Mucosa of stomach (tissue), 1 donor: Measurements from ENCODE around the gene DNAH10.
"Not testable (repeated sequence)": the region's sequence is repeated elsewhere in the genome, so short reads cannot be mapped to it uniquely, and the experiment has no call there.

ENCODE experiments used
- H3K27me3 ChIP-seq: one replicate; pipeline ENCODE4 v1.7.0; 2013; ENCODE audit warnings: mild to moderate bottlenecking, low read length; ENCODE audit not compliant: control insufficient read depth, insufficient read depth
- H3K36me3 ChIP-seq: one replicate; pipeline ENCODE4 v1.7.0; 2013; ENCODE audit warnings: low read length; ENCODE audit not compliant: control insufficient read depth, insufficient read depth
- H3K4me1 ChIP-seq: one replicate; pipeline ENCODE4 v1.7.0; 2013; ENCODE audit warnings: mild to moderate bottlenecking, low read length; ENCODE audit not compliant: control insufficient read depth, insufficient read depth
- H3K4me3 ChIP-seq: one replicate; pipeline ENCODE4 v1.7.0; 2013; ENCODE audit warnings: low read length
- H3K9ac ChIP-seq: one replicate; pipeline ENCODE4 v1.7.0; 2013; ENCODE audit warnings: mild to moderate bottlenecking, low read length, moderate library complexity
- H3K9me3 ChIP-seq: one replicate; pipeline ENCODE4 v1.7.0; 2013; ENCODE audit warnings: mild to moderate bottlenecking, low read length, moderate library complexity; ENCODE audit not compliant: control insufficient read depth
- donor health status: Pancreatic carcinoma.

DNAH10 gene

DNA sequence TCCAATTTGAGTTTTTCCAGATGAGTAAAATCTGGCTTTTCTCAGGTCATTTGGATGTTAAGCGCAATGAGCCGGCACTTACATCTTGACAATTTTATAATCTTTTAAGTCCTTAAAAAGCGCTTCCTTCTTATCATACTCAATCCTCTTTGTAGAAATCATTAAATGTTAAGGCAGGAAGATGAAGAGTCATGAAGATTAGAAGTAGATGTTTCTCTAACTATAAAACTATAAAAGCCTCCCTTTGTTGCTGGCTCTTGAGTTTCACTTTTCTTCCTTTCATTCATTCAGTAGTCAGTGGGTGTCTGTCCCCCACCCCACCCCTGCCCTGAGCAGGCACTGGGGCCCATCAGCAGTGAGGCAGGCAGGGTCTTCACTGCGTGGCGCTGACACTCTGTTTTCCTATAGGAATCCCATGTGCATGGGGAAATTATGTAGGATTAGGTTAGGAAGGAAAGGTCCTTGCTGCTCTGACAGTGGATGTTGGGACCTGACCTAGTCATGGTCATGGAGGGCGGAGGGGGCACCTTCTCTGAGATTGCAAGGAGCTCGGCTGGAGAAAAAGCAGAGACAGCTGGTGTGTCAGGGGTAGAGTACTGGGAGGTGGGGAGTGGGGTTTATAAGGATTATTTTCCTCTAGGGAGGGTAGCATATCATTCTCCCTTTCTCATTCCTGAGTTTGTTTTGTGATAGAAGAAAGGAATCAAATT lies 144.8 kb downstream of the DNAH10 start:
- H3K27me3 ChIP-seq, result peaks cover 5% of the 10 kb centered on the region
- H3K36me3 ChIP-seq, result no peaks in the 10 kb centered on the region
- no peak overlapping the region for H3K9ac ChIP-seq
- H3K4me1 ChIP-seq, result no peaks in the 10 kb centered on the region
- H3K4me3 ChIP-seq, result no peak overlapping the region
- H3K9me3 ChIP-seq, result no peaks in the 10 kb centered on the region

DNA sequence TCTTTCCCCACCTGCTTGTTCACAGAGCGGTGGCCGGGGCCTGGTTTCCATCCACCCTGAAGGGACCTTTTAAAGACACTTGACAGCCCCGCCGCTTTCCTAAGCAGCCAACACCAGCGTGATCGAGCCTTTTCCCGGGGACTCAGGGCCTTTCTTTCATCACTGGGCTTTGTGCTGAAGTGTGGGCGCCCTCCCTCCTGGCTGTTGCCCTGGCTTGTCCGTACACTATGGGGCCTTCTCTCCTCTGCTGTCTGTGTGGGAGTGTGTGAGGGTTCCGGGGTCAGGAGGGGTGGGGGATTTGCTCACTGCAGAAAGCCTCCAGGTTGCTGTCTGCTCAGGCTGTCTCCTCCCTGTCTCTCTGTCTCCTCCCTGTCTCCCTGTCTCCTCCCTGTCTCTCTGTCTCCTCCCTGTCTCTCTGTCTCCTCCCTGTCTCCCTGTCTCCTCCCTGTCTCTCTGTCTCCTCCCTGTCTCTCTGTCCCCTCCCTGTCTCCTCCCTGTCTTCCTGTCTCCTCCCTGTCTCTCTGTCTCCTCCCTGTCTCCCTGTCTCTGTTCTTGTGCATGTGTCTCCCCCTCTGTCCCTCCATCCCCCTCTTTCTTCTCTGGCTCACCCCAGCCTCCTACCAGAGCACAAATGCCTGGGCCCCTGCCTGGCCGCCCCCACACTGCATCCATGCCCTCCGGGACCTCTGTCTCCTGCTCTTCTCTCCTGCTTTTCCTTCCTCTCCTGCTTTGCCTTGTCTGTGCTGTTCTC lies 145.8 kb downstream of the DNAH10 start:
- Histone ChIP-seq H3K27me3 (peaks cover 5% of the 10 kb centered on the region), H3K4me3 (no peak overlapping the region), H3K36me3 (no peaks in the 10 kb centered on the region), H3K9me3 (no peaks in the 10 kb centered on the region), H3K4me1 (no peaks in the 10 kb centered on the region), H3K9ac (no peak overlapping the region)

DNA sequence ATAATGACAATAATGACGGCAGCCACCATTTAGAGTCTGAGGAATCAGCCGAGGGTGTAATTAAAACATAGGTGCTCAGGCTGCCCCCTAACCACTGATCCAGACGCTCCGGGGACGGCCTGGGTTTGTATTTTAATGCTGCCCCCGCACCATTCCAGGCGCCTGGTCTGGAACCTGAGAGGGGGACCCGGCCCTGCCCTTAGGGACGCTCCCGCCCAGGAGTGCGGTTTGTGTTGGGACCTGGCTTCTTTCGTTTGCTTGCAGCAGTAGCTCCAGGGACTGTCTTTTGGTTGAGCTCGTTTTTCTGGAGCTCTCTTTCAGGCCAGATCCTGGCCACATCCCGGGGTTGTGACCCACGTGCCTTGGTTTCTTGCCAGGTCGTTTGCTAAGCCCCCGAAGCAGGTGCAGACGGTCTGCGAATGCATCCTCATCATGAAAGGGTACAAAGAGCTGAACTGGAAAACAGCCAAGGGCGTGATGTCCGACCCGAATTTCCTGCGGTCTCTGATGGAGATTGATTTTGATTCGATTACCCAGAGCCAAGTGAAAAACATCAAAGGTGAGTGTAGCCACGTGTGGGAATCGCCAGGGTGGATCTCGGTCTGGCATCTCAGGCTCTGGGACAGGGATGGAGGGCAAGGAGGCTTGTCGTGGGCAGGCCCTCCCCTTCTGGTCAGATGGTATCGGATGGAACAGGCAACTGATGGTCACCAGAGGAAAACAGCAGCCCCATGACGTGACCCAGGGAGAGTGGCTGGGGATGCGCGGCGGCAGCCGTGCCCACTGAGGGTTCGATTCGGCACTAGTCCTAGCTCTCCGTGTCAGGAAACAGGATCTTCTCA lies 147.0 kb downstream of the DNAH10 start:
- no peak overlapping the region for H3K4me3 ChIP-seq
- H3K9me3 ChIP-seq, result no peaks in the 10 kb centered on the region
- H3K4me1 ChIP-seq, result no peaks in the 10 kb centered on the region
- H3K9ac ChIP-seq, result no peak overlapping the region
- H3K36me3 ChIP-seq, result no peaks in the 10 kb centered on the region
- H3K27me3 ChIP-seq, result peaks cover 8% of the 10 kb centered on the region

DNA sequence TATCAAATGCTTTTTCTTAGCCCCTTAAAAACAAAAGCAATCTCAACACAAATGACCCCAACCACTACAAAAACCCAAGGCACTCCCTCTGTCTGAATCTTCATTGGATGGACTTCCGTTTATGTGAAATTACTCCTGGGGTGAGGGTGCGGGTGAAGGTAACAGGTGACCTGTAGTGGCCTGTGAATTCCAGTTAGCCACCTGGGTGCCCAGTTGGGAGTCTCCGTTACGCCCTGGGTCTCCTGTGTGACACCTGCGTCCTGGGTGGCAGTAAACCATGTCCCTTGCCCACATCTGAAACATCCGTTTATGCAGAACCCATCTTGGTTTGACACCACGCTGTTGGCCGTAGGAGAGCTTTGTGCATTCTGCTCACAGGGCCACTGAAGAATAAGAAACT lies 148.0 kb downstream of the DNAH10 start:
- H3K27me3 ChIP-seq, result peaks cover 6% of the 10 kb centered on the region
- no peaks in the 10 kb centered on the region for H3K4me1 ChIP-seq
- H3K4me3 ChIP-seq, result no peak overlapping the region
- no peaks in the 10 kb centered on the region for H3K9me3 ChIP-seq
- no peaks in the 10 kb centered on the region for H3K36me3 ChIP-seq
- no peak overlapping the region for H3K9ac ChIP-seq

DNA sequence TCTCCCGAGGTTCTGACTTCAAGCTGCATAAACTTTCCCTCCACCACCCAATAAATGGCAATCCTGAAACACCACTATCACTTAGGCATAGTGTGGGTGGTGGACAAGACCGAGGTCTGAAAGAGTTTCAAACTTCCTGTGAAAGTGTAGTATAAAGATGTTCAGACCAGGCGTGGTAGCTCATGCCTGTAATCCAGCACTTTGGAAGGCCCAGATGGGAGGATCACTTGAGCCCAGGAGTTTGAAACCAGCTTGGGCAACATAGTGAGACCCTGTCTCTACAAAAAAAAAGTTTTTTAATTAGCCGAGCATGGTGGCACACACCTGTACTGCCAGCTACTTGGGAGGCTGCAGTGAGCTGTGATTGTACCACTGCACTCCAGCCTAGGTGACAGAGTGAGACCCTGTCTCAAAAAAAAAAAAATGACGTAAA lies 148.7 kb downstream of the DNAH10 start:
- Histone ChIP-seq H3K27me3 (peaks cover 12% of the 10 kb centered on the region), H3K4me3 (no peak overlapping the region), H3K9ac (no peak overlapping the region), H3K9me3 (no peaks in the 10 kb centered on the region), H3K4me1 (no peaks in the 10 kb centered on the region), H3K36me3 (no peaks in the 10 kb centered on the region)

DNA sequence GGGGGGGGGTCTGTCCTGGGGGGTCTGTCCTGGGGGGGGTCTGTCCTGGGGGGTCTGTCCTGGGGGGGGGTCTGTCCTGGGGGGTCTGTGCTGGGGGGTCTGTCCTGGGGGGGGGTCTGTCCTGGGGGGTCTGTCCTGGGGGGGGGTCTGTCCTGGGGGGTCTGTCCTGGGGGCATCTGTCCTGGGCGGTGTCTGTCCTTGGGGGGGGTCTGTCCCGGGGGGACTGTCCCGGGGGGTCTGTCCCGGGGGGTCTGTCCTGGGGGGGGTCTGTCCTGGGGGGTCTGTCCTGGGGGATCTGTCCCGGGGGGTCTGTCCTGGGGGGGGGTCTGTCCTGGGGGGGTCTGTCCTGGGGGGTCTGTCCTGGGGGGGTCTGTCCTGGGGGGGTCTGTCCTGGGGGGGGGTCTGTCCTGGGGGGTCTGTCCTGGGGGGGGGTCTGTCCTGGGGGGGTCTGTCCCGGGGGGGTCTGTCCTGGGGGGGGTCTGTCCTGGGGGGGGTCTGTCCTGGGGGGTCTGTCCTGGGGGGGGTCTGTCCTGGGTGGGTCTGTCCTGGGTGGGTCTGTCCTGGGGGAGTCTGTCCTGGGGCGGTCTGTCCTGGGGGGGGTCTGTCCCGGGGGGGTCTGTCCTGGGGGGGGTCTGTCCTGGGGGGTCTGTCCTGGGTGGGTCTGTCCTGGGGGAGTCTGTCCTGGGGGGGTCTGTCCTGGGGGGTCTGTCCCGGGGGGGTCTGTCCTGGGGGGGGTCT lies 149.7 kb downstream of the DNAH10 start:
- not testable (repeated sequence) for H3K4me3 ChIP-seq, H3K9me3 ChIP-seq, H3K9ac ChIP-seq, H3K4me1 ChIP-seq, H3K36me3 ChIP-seq
- peaks cover 12% of the 10 kb centered on the region for H3K27me3 ChIP-seq

DNA sequence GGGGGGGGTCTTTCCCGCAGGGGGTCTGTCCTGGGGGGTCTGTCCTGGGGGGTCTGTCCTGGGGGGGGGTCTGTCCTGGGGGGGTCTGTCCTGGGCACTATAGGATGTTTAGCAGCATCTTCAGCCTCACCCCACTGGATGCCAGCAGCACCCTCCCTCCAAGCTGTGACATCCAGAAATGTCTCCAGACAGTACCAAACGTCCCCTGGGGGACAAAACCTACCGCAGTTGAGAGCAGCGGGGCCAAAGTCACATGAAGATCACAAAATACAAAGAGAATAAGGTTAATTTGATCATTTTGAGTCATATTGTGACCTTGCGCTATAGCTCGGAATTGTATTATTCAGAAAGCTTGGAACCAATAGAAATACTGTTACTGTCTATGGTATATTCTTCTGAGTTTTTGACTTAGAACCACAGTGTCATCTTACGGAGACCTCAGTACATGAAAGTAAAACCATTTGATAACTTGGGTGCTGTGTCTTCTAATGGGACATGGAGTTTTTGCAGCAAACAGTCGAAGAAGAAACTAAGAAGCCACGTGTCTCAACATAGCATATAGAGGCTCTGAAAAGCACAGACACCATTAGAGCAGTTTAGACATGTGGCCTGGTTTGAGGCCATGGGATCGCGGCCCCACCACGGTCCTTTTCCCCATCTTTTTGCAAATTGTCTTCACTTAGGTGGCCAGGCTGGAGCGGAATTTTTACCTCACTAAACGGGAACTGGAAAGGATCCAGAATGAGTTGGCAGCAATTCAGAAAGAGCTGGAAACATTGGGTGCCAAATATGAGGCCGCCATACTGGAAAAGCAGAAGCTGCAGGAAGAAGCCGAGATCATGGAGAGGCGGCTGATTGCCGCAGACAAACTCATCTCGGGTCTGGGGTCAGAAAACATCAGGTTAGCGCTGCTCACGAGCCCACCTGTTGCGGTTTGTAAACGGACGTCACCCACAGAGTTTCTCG lies 150.6 kb downstream of the DNAH10 start:
- H3K27me3 ChIP-seq, result peaks cover 13% of the 10 kb centered on the region
- H3K9ac ChIP-seq, result no peak overlapping the region
- no peaks in the 10 kb centered on the region for H3K36me3 ChIP-seq
- H3K4me1 ChIP-seq, result no peaks in the 10 kb centered on the region
- H3K4me3 ChIP-seq, result no peak overlapping the region
- no peaks in the 10 kb centered on the region for H3K9me3 ChIP-seq

DNA sequence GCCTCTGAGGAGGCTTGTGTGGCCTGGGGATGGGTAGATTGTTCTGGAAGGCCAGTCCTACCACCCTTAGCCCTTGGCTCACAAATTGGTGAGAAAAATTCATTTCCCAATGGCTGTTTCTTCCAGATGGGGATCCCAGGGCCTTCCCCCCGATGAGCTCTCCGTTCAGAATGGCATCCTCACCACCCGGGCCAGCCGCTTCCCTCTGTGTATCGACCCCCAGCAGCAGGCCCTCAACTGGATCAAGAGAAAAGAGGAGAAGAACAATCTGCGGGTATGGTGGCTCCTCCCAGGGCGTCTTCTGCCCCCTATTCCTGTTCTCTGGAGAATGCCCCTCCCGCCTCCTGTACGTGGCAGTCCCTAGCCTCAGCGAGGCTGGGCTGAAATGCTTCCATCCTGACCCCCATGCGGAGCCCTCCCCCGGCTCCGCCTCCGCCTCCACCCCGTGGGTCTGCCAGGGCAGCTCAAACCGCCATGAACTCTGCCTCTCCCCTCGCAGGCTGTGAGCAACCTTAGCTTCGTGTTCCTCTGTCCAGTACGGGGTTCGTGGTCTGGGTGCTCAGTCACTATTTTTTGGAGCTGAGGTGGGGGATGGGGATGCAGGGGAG lies 152.7 kb downstream of the DNAH10 start:
- H3K36me3 ChIP-seq, result no peaks in the 10 kb centered on the region
- no peaks in the 10 kb centered on the region for H3K9me3 ChIP-seq
- no peaks in the 10 kb centered on the region for H3K4me1 ChIP-seq
- H3K9ac ChIP-seq, result no peak overlapping the region
- H3K27me3 ChIP-seq, result peaks cover 15% of the 10 kb centered on the region
- H3K4me3 ChIP-seq, result no peak overlapping the region

DNA sequence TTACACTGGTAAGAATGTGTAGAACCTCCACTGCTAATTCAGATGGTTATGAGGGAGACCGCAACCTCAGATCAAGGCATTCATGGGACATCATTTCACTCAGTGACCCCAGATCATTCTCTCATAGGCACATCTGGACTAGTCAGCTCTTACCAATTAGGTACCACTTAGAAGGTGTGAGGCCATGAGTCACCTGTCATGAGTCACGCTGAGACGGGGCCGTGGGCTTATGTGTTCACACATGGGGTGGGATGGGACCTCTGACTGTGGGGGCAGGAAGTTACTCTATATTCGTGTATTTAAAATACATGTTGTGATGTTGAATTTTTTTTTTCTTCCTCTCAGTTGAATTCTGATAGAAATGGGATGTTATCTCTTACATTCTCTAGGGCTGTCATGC lies 154.6 kb downstream of the DNAH10 start:
- H3K4me1 ChIP-seq, result no peaks in the 10 kb centered on the region
- no peaks in the 10 kb centered on the region for H3K36me3 ChIP-seq
- no peaks in the 10 kb centered on the region for H3K9me3 ChIP-seq
- peaks cover 15% of the 10 kb centered on the region for H3K27me3 ChIP-seq
- H3K9ac ChIP-seq, result no peak overlapping the region
- no peak overlapping the region for H3K4me3 ChIP-seq

DNA sequence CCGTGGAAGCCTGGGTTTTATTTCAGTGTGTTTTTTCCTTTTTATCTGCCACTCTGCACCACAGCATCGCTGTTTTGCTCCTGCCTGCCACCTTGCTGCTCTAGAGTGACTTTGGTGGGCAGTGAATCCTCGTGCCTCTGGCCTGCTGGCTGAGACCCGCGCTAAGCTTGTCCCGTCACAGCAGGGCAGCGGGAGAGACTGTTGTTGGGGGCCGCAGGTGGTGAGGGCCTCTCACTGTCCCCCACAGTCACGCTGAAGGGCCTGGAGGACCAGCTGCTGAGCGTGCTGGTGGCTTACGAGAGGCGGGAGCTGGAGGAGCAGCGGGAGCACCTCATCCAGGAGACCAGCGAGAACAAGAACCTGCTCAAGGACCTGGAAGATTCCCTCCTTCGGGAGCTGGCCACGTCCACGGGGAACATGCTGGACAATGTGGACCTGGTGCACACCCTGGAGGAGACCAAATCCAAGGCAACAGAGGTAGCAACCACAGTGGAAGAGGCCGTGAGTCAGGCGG lies 155.3 kb downstream of the DNAH10 start:
- no peaks in the 10 kb centered on the region for H3K9me3 ChIP-seq
- H3K4me1 ChIP-seq, result no peaks in the 10 kb centered on the region
- no peaks in the 10 kb centered on the region for H3K36me3 ChIP-seq
- peaks cover 15% of the 10 kb centered on the region for H3K27me3 ChIP-seq
- no peak overlapping the region for H3K9ac ChIP-seq
- no peak overlapping the region for H3K4me3 ChIP-seq
